GM21381 (cell line): ENCODE measurements around the gene UBL5.

Experiments used
- ATAC-seq: cut with Tn5 transposase; IDR thresholded peaks from one replicate; pipeline ENCODE4 v1.9.1; 2021; ENCODE audit warnings: mild to moderate bottlenecking, moderate library complexity; ENCODE audit not compliant: unreplicated experiment

The UBL5 gene

DNA sequence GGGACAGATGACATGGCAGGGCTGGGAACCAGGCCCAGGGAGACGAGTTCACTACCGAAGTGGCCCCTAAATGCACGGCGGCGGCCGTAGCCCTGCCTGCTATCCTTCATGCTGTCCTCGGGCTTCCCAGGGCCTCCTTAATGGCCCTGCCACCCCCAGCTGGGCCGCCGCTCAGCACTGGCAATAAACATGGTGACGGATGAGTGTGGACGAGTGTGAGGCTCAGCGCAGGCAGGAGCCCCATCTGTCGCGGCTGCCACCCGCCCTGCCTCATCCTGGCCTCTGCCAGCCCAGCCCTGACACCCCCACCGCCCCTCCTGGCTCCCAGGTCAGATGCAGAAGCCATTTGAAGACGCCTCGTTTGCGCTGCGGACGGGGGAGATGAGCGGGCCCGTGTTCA is 21.0 kb downstream of the UBL5 start:
- no peak for ATAC-seq

DNA sequence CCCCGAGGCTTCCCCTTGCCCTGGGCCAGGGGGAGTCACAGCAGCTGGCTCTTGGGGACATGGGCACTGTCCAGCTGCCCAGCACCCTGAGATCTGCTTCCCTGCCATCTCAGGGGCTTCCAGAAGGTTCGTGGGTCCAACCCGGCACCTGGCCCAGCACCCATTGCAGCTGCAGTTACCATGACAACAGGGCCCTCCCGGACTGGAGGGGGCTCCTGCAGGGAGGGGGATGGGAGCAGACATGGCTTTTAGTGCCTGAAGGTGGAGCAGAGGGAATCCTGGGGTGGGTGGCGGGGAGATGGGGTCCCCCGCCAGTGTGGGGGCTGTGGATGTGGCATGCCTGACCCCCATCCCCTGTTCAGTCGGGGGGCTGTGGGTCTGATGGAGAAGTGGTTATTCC is 22.1 kb downstream of the UBL5 start:
- ATAC-seq: no peak

GRCh38 chr19:9850235-9850959 is 22.7 kb downstream of the UBL5 start:
- no peak for ATAC-seq

DNA sequence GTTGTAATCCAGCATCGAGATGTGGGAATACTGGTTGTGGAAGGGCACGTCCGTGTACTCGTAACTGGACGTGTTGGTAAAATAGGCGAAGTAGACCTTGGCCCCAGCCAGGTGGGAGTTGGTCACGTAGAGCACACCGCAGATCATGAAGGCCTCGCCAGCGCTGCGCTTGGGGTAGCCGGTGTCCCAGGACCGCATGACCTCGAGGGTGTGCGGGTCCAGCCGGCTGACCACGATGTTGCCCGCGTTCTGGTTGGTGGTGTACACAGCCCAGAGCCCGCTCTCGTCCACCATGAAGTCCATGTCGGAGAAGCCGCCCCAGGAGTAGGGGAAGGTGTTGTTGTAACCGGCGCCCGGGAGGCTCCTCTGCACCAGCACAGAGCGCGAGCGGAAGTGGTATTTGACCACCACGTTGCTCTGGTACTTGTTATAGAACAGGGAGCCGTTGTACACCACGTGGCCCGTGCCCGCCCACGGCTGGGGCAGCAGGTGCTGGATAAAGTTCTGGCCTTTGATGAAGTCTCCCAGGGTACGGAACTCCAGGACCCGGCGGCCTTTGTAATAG is 26.6 kb downstream of the UBL5 start:
- no peak for ATAC-seq

DNA sequence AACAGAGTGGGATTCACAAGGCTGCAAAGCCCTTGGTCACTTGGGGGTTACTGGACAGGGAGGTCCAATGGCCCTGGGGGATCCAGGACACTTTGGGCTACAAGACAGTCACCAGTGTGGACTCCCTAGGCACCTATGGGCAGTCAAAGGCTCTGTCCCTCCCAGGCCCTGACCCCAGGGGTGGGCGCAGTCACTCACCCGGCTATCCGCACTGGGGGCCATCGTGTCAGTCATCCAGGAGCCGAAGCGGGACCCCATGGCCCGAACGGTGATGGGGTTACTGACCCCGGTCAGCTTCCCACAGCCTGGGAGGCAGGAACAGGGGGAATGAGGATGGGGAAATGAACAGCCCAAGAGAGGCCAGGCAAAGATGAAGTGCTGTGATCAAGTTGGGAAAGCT is 28.9 kb downstream of the UBL5 start:
- ATAC-seq: no peak

DNA sequence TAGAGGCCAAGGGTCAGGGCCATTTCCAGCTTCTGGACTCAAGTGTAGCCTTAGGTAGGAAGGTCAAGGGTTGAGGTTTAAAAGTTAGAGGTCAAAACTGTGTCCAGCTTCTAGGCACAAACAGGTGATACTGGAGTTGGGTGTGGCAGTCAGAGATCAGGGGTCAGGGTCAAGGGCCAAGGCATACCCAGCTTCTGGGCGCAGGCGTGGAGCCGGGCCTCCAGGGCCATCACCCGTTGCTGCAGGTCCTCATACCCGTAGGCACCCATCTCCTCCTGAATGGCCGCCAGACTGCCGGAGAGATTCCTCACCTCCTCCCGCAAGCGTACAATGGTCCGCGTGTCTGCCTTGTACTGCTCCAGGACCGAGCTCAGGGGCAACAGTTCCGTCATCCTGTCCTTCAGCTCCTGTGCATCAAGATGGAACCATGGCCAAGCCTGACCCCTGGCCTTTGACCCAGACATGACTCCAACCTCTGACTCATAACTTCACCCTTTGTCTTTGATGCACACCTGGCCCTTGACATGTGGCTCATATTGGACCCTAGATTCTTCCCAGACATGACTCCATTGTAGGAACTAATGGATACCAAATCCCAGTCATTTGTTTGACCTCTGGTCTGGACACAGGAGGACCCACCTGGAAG is 29.5 kb downstream of the UBL5 start:
- ATAC-seq: no peak

- no peak for ATAC-seq
These were observed 30.4 kb downstream of the UBL5 start for GRCh38 chr19:9857920-9858746.

- ATAC-seq: no peak
These were observed 31.0 kb downstream of the UBL5 start for GRCh38 chr19:9858766-9859165.

DNA sequence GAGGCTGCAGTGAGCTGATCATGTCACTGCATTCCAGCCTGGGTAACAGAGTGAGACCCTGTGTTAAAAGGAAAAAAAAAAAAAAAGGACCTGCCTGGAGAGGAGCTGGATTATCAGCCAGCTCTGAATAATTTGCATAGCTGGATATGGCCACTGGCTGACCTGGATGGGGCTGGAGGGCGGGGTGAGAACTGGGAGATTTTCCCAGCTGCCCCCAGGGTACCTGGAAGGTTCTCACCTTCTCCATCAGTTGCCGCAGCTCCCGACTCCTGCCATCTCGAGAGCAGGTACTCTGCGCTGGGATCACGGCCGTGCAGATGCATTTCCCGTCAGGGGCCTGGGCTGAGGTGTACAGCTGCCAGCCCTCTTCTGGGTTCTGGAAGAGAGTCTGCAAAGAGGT is 32.7 kb downstream of the UBL5 start:
- no peak for ATAC-seq

- ATAC-seq: no peak
These were observed 33.8 kb downstream of the UBL5 start for GRCh38 chr19:9861503-9861902.

DNA sequence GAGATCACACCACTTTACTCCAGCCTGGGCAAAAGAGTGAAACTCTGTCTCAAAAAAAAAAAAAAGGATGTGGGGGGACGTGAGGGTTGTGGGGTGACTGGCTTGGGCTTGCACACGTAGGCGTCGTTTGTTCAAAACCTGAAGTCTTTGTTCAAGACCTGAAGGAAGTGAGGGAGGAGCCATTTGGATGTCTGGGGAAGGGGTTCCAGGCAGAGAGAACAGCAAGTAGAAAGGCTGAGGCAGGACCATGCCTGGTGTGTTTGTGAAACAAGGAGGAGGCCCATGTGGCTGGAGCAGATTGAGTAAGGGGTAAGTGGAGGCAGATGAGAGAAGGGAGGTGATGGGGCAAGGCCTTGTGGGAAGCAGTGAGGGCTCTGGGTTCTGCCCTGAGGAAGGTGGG is 35.2 kb downstream of the UBL5 start:
- no peak for ATAC-seq

GRCh38 chr19:9863759-9864158 is 36.0 kb downstream of the UBL5 start:
- no peak for ATAC-seq

DNA sequence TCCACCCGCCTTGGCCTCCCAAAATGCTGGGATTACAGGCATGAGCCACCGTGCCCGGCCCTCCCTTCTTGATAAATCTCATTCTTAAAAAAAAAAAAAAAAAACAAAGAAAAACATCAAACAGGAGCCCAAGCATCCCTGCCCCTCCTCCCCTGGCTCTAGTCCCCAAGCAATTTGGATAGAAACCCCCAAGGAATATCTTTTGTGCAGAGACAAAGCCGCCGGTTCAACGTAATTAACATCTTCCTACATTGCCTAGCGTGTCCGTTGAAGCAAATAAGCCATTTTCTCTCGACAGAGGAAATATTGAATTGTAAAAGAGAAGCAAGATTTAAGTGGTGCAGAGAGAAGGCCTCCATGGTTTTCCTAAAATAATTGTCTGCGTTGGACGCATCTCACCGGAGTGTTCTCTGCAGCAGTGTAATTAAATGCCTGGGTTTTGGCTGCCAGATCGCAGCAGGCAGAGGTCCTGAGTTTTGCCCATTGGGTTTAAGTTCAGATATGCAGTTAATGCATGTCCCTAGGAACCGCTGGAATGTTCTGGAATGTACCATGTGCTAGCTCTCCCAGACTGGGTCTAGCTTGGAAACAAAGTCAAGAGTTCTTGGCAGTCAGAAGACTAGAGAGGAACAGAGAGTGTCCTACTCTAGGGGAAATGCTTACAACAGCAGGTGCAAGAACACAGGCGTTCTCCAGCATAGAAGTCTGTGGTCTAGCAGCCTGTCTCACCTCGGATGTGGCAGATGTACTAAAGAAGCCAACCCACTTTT is 38.2 kb downstream of the UBL5 start:
- no peak for ATAC-seq

GRCh38 chr19:9868983-9869617 is 41.4 kb downstream of the UBL5 start:
- ATAC-seq: no peak

DNA sequence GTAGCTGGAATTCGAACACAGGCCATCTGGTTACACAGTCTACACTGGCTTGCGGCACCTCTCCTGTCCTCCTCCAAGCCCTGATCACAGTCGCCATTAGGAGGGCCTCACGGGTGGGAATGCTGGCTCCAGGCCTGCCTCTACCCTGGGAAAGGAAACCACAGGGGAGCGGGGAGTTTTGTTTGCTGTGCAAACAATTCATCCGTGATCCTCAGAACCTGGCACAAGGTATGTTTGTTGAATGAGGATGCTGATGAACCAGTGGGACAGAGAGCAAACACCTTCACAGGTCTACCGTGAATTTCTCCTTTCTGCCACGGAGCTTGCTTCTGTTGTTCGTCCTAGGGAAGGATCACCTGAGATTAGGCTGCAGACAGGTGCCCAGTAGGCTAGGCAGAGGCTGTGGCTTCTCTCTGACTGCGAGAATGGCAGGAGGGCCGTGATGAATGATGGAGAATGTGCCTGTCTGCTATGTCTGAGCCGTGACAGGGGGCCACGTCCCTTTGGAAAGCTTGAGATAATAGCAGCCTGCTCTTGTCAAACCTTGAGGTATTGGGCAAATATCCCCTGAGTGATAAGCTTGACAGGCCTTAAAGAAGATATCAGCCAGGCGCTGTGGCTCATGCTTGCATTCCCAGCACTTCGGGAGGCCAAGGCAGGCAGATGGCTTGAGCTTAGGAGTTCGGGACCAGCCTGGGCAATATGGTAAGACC is 44.1 kb downstream of the UBL5 start:
- ATAC-seq: no peak

- no peak for ATAC-seq
These were observed 45.0 kb downstream of the UBL5 start for GRCh38 chr19:9872618-9873242.

DNA sequence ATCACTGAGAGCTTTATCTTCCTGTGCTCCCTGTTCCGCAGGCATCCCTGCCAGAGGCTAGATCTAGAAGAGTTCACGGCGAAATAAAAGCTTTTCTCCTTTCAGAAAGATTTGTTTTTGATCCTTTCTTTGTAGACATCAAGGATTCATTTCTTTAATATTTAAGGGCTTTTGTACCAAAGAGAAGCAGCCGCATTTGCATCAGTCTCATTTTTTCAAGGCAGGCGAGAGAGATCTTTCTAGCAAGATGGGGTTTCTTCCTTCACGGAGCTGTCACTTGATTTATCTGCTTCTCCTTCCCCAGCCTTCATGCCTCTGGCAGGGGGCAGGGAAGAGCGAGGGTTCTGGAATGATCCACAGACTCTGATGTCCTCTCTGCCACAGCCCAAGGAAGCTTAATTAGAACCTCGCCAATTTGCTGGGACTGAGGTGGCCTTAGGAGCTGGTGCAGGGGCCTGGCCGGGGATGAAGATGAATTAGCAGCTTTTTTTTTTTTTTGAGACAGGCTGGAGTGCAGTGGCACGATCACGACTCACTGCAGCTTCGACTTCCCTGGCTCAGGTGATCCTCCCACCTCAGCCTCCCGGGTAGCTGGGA is 47.4 kb downstream of the UBL5 start:
- ATAC-seq: no peak

- no peak for ATAC-seq
These were observed 48.1 kb downstream of the UBL5 start for GRCh38 chr19:9875796-9876195.
